HL-60 (cell line): ENCODE results near the gene PPFIA4.
A peak's percentile ranks its signal among the peaks of the same experiment; 100 is the strongest.

Experiments used
- GABPA ChIP-seq: IDR thresholded peaks from 2 replicates; pipeline ENCODE4 v1.6.1; 2012; ENCODE audit warnings: low read depth
- SPI1 ChIP-seq: IDR thresholded peaks from 2 replicates; pipeline ENCODE4 v1.6.1; 2012; ENCODE audit warnings: low read depth, mild to moderate bottlenecking, borderline replicate concordance
- TF ChIP-seq, protein P1 (sequence below): IDR thresholded peaks from one replicate; pipeline ENCODE4 v1.5.1; 2011; ENCODE audit warnings: low read length, control low read depth, inconsistent platforms; ENCODE audit not compliant: insufficient read depth
- TF ChIP-seq, protein P2 (sequence below): IDR thresholded peaks from 2 replicates; pipeline ENCODE4 v1.6.1; 2012; ENCODE audit warnings: low read depth; ENCODE audit not compliant: insufficient replicate concordance

DNA sequence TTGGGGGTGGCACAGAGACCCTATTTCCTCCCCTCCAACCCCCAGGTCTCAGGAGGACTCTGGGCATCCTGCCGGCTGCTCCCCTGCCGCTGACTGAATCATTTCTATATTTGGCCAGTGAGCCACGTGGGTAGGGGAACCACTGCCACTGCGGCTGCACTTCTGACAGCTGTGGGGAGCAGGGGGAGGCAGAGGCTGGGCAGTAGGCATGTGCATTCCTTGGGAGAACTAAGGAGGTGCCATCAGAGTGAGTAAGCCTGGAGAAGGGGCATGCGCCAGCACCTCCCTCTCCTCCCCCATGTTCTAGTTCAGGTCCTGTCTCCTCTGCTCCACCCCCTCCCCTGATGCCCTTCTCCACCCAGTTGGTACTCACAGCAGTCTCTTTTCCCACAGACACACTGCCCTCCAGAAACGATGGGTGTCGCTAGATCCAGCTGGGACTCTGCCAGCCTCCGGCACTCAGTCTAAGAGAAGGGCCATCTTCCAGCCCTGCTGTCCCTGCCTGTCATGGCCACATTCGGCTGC lies 12.0 kb downstream of the PPFIA4 start:
- TF ChIP-seq, protein P1, sequence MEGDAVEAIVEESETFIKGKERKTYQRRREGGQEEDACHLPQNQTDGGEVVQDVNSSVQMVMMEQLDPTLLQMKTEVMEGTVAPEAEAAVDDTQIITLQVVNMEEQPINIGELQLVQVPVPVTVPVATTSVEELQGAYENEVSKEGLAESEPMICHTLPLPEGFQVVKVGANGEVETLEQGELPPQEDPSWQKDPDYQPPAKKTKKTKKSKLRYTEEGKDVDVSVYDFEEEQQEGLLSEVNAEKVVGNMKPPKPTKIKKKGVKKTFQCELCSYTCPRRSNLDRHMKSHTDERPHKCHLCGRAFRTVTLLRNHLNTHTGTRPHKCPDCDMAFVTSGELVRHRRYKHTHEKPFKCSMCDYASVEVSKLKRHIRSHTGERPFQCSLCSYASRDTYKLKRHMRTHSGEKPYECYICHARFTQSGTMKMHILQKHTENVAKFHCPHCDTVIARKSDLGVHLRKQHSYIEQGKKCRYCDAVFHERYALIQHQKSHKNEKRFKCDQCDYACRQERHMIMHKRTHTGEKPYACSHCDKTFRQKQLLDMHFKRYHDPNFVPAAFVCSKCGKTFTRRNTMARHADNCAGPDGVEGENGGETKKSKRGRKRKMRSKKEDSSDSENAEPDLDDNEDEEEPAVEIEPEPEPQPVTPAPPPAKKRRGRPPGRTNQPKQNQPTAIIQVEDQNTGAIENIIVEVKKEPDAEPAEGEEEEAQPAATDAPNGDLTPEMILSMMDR, result peak; percentile 26
- TF ChIP-seq GABPA, result no peak
- TF ChIP-seq, protein P2, sequence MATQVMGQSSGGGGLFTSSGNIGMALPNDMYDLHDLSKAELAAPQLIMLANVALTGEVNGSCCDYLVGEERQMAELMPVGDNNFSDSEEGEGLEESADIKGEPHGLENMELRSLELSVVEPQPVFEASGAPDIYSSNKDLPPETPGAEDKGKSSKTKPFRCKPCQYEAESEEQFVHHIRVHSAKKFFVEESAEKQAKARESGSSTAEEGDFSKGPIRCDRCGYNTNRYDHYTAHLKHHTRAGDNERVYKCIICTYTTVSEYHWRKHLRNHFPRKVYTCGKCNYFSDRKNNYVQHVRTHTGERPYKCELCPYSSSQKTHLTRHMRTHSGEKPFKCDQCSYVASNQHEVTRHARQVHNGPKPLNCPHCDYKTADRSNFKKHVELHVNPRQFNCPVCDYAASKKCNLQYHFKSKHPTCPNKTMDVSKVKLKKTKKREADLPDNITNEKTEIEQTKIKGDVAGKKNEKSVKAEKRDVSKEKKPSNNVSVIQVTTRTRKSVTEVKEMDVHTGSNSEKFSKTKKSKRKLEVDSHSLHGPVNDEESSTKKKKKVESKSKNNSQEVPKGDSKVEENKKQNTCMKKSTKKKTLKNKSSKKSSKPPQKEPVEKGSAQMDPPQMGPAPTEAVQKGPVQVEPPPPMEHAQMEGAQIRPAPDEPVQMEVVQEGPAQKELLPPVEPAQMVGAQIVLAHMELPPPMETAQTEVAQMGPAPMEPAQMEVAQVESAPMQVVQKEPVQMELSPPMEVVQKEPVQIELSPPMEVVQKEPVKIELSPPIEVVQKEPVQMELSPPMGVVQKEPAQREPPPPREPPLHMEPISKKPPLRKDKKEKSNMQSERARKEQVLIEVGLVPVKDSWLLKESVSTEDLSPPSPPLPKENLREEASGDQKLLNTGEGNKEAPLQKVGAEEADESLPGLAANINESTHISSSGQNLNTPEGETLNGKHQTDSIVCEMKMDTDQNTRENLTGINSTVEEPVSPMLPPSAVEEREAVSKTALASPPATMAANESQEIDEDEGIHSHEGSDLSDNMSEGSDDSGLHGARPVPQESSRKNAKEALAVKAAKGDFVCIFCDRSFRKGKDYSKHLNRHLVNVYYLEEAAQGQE, result no peak
- no peak for TF ChIP-seq SPI1
